HepG2 (cell line): ENCODE data around the gene STK4. TPM values are rescaled to one million over a fixed set of nuclear protein-coding genes. Genes with fewer than 3 reads are reported as not detected.

ENCODE experiments used
- ATF2 ChIP-seq: sonication (generic); formaldehyde crosslinking; IDR thresholded peaks from 2 replicates; pipeline ENCODE4 v1.4.0; 2020; ENCODE audit warnings: missing genetic modification reagents
- BRD4 ChIP-seq: sonication (generic); formaldehyde crosslinking; IDR thresholded peaks from 2 replicates; pipeline ENCODE4 v1.4.0; 2020; ENCODE audit warnings: missing genetic modification reagents
- CEBPG ChIP-seq: IDR thresholded peaks from 2 replicates; pipeline ENCODE4 v1.6.1; 2016
- CERS6 ChIP-seq: sonication (generic); formaldehyde crosslinking; IDR thresholded peaks from 2 replicates; pipeline ENCODE4 v1.5.0; 2020; ENCODE audit warnings: missing genetic modification reagents
- CREBL2 ChIP-seq: sonication (generic); formaldehyde crosslinking; IDR thresholded peaks from 2 replicates; pipeline ENCODE4 v1.8.1; 2023; ENCODE audit warnings: missing genetic modification reagents, mild to moderate bottlenecking, borderline replicate concordance
- GATA4 ChIP-seq: sonication (generic); IDR thresholded peaks from 2 replicates; pipeline ENCODE4 v1.6.1; 2016; ENCODE audit warnings: antibody characterized with exemption, low read depth, borderline replicate concordance
- HOXD1 ChIP-seq: sonication (generic); formaldehyde crosslinking; IDR thresholded peaks from 2 replicates; pipeline ENCODE4 v1.5.0; 2020; ENCODE audit warnings: missing genetic modification reagents
- NRL ChIP-seq: sonication (generic); formaldehyde crosslinking; IDR thresholded peaks from 2 replicates; pipeline ENCODE4 v1.5.0; 2020; ENCODE audit warnings: missing genetic modification reagents, mild to moderate bottlenecking, moderate library complexity, borderline replicate concordance
- PHF21A ChIP-seq: sonication (generic); formaldehyde crosslinking; IDR thresholded peaks from 2 replicates; pipeline ENCODE4 v1.5.0; 2020; ENCODE audit warnings: mild to moderate bottlenecking, missing genetic modification reagents
- SIX1 ChIP-seq: sonication (generic); formaldehyde crosslinking; IDR thresholded peaks from 2 replicates; pipeline ENCODE4 v1.4.0; 2020; ENCODE audit warnings: missing genetic modification reagents, borderline replicate concordance
- SNAPC2 ChIP-seq: sonication (generic); formaldehyde crosslinking; IDR thresholded peaks from 2 replicates; pipeline ENCODE4 v1.8.1; 2022; ENCODE audit warnings: mild to moderate bottlenecking, missing genetic modification reagents
- SP1 ChIP-seq, 2 experiments: fragments of 450-650 bp in 1 of 2; sonication (generic) in 1 of 2; formaldehyde crosslinking in 1 of 2; IDR thresholded peaks; 2 replicates each; pipeline versions ENCODE4 v1.4.0 to v1.6.1; 2016 to 2020; ENCODE audit warnings: missing genetic modification reagents in 1 of 2
- TMF1 ChIP-seq: sonication (generic); formaldehyde crosslinking; IDR thresholded peaks from 2 replicates; pipeline ENCODE4 v1.8.1; 2022; ENCODE audit warnings: low read depth, missing genetic modification reagents
- ZBTB40 ChIP-seq, 2 experiments: fragments of 450-650 bp in 1 of 2; sonication (generic) in 1 of 2; formaldehyde crosslinking in 1 of 2; IDR thresholded peaks; 2 replicates each; pipeline versions ENCODE4 v1.6.1 to v1.8.0; 2016 to 2022; ENCODE audit warnings: antibody characterized with exemption in 1 of 2, mild to moderate bottlenecking in 1 of 2, missing genetic modification reagents in 1 of 2
- ZNF546 ChIP-seq: sonication (generic); formaldehyde crosslinking; conservative IDR thresholded peaks from 2 replicates; pipeline ENCODE4 v1.8.1; 2023; ENCODE audit warnings: mild to moderate bottlenecking, missing genetic modification reagents
- ZNF572 ChIP-seq: sonication (generic); formaldehyde crosslinking; IDR thresholded peaks from 2 replicates; pipeline ENCODE4 v1.5.1; 2020; ENCODE audit warnings: mild to moderate bottlenecking, missing genetic modification reagents
- ZNF589 ChIP-seq: sonication (generic); formaldehyde crosslinking; conservative IDR thresholded peaks from 2 replicates; pipeline ENCODE4 v1.8.0; 2022; ENCODE audit warnings: mild to moderate bottlenecking, moderate library complexity, missing genetic modification reagents
- ZNF747 ChIP-seq: sonication (generic); formaldehyde crosslinking; IDR thresholded peaks from 2 replicates; pipeline ENCODE4 v1.8.1; 2023; ENCODE audit warnings: missing genetic modification reagents, mild to moderate bottlenecking, borderline replicate concordance
- polyA plus RNA-seq, 8 experiments: library from polyadenylated mRNA; depleted of rRNA in 3 of 8; stranded (reverse) in 7 of 8; unstranded in 1 of 8; fragments of >200 nt; fragmentation: Illumina TruSeq in 4 of 8; extraction: Trizol in 4 of 8; gene quantifications; 2 replicates each; pipeline versions ENCODE4 v1.2.1 to v1.2.3, GENCODE V29; 2011 to 2016; ENCODE audit warnings: low read depth in 4 of 8, missing spikeins in 1 of 8, mixed read lengths in 1 of 8; ENCODE audit not compliant: insufficient read depth in 1 of 8
- total RNA-seq, 5 experiments: library from RNA; depleted of rRNA; stranded (reverse); fragments of >200 nt; fragmentation: Illumina TruSeq; extraction: Trizol; gene quantifications; 2 replicates each; pipeline ENCODE4 v1.2.3, GENCODE V29; 2016; ENCODE audit warnings: low read depth in 1 of 5

Gene STK4
- total and polyA plus RNA-seq, 2 of the 13 experiments (the other 11 are each of a cell fraction or from before 2014, with no cell fraction given), result 25.6 to 38.3 TPM

- TF ChIP-seq ZBTB40 (IDR thresholded peaks at IDR 0.05) (no peak), ZBTB40 (CRISPR knock-in tag; IDR thresholded peaks at IDR 0.05) (peak; percentile 94), SIX1 (no peak), HOXD1 (peak; percentile 93), SNAPC2 (CRISPR knock-in tag) (peak; percentile 97), ZNF546 (CRISPR knock-in tag) (peak; percentile 94; the same call in 1 of the 2 replicates), CEBPG (no peak), BRD4 (peak; percentile 86), CERS6 (no peak), TMF1 (CRISPR knock-in tag) (peak; percentile 82), ATF2 (CRISPR knock-in tag) (peak; percentile 61; the same call in 1 of the 2 replicates), ZNF747 (CRISPR knock-in tag) (peak; percentile 94; the same call in 1 of the 2 replicates), ZNF589 (CRISPR knock-in tag) (peak; percentile 98), CREBL2 (CRISPR knock-in tag) (peak; percentile 85; the same call in 1 of the 2 replicates), SP1 (IDR thresholded peaks at IDR 0.05) (no peak), SP1 (CRISPR knock-in tag; IDR thresholded peaks at IDR 0.05) (peak; percentile 83), NRL (CRISPR knock-in tag) (peak; percentile 100), GATA4 (peak; percentile 91), PHF21A (peak; percentile 57), ZNF572 (peak; percentile 96; the same call in 1 of the 2 replicates)
These were observed 6.0 kb upstream of the STK4 start, which contains the start of gene TOMM34 (continued) for GRCh38 chr20:44960103-44960852.
